Measurements from ENCODE around the gene HAP1. TPM values are rescaled to one million over a fixed set of nuclear protein-coding genes. Genes with fewer than 3 reads are reported as not detected.
"Not testable (repeated sequence)": the region's sequence is repeated elsewhere in the genome, so short reads cannot be mapped to it uniquely, and the experiment has no call there.

HAP1 gene
- total RNA-seq, 1 donor = under 0.01 TPM

DNA sequence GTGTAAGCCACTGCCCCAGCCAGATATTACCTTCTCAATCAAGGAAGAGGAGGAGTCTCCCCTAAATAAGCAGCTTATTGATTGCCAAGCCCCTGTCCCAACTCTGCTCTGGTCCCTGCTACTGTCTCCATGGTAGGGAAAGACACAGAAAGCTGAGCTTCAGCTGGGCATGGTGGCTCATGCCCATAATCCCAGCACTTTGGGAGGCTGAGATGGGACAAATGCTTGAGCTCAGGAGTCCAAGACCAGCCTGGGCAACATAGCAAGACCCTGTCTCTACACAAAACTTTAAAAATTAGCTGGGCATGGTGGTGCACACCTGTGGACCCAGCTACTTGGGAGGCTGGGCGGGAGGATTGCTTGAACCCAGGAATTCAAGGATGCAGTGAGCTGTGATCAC, 45.5 kb upstream of the HAP1 start:
- H3K36me3 ChIP-seq (ENCODE audit: insufficient read depth, low read length) = no peaks in the 10 kb centered on the region
- TF ChIP-seq, protein P1, sequence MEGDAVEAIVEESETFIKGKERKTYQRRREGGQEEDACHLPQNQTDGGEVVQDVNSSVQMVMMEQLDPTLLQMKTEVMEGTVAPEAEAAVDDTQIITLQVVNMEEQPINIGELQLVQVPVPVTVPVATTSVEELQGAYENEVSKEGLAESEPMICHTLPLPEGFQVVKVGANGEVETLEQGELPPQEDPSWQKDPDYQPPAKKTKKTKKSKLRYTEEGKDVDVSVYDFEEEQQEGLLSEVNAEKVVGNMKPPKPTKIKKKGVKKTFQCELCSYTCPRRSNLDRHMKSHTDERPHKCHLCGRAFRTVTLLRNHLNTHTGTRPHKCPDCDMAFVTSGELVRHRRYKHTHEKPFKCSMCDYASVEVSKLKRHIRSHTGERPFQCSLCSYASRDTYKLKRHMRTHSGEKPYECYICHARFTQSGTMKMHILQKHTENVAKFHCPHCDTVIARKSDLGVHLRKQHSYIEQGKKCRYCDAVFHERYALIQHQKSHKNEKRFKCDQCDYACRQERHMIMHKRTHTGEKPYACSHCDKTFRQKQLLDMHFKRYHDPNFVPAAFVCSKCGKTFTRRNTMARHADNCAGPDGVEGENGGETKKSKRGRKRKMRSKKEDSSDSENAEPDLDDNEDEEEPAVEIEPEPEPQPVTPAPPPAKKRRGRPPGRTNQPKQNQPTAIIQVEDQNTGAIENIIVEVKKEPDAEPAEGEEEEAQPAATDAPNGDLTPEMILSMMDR (IDR thresholded peaks at IDR 0.05; ENCODE audit: extremely low read depth, low read depth, low read length) = no peak
- no peak for DNase-seq (ENCODE audit: insufficient read length, low spot score, missing footprints)
- no peaks in the 10 kb centered on the region for H3K9me3 ChIP-seq (ENCODE audit: low read depth, low read length)
- H3K79me2 ChIP-seq (ENCODE audit: insufficient read depth, low read length) = no peaks in the 10 kb centered on the region
- no peak overlapping the region for H3K4me2 ChIP-seq (ENCODE audit: insufficient read depth, low read length)
- no peak overlapping the region for H2AFZ ChIP-seq (ENCODE audit: low read length)
- H3K27me3 ChIP-seq (ENCODE audit: insufficient read depth, low read length) = no peaks in the 10 kb centered on the region
- peaks cover 4% of the 10 kb centered on the region for H4K20me1 ChIP-seq (ENCODE audit: insufficient read depth, low read length)
- H3K4me3 ChIP-seq (ENCODE audit: insufficient read depth, low read length) = no peak overlapping the region
- H3K27ac ChIP-seq (ENCODE audit: low read depth, low read length) = no peak overlapping the region
- peaks cover 18% of the 10 kb centered on the region for H3K4me1 ChIP-seq (ENCODE audit: insufficient read depth, low read length)

DNA sequence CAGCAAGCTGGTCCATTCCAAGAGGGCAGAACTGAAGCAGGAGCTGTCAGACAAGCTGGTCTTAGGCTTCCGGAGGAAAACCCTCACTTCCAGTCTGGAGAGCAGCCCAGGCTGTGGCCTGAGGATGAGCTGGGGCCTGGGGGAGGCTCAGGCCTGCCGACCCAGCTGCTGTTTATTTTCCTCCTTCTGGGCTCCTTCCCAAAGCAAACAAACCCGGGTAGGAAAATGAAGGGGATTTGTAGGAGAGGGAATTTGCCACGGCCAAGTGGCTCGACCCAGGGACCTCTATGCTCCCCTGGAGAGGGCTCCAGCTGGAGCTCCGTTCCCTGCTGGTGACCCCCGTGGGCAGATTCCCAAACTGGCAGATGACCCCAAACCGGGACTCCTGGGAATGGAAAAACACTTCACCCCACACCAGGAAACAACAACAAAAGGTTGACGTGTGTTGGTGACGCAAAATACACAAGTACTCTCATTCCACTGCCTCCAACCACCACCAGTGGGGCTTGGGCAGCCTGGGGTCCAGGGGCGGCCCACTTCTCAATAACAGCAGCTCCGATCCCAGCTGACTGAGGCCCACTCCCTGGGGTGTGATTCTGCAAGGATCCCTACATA, 43.2 kb upstream of the HAP1 start:
- H3K9me3 ChIP-seq (ENCODE audit: low read depth, low read length) = no peaks in the 10 kb centered on the region
- H3K27ac ChIP-seq (ENCODE audit: low read depth, low read length) = peak overlapping the region; percentile 75
- TF ChIP-seq, protein P1 (IDR thresholded peaks at IDR 0.05; ENCODE audit: extremely low read depth, low read depth, low read length) = no peak
- H2AFZ ChIP-seq (ENCODE audit: low read length) = peak overlapping the region; percentile 86
- peaks cover 14% of the 10 kb centered on the region for H3K4me1 ChIP-seq (ENCODE audit: insufficient read depth, low read length)
- H3K36me3 ChIP-seq (ENCODE audit: insufficient read depth, low read length) = no peaks in the 10 kb centered on the region
- no peaks in the 10 kb centered on the region for H3K79me2 ChIP-seq (ENCODE audit: insufficient read depth, low read length)
- peak overlapping the region; percentile 53 for H3K4me2 ChIP-seq (ENCODE audit: insufficient read depth, low read length)
- DNase-seq (ENCODE audit: insufficient read length, low spot score, missing footprints) = peak; percentile 98
- H3K27me3 ChIP-seq (ENCODE audit: insufficient read depth, low read length) = no peaks in the 10 kb centered on the region
- peak overlapping the region; percentile 42 for H3K4me3 ChIP-seq (ENCODE audit: insufficient read depth, low read length)
- peaks cover 6% of the 10 kb centered on the region for H4K20me1 ChIP-seq (ENCODE audit: insufficient read depth, low read length)

DNA sequence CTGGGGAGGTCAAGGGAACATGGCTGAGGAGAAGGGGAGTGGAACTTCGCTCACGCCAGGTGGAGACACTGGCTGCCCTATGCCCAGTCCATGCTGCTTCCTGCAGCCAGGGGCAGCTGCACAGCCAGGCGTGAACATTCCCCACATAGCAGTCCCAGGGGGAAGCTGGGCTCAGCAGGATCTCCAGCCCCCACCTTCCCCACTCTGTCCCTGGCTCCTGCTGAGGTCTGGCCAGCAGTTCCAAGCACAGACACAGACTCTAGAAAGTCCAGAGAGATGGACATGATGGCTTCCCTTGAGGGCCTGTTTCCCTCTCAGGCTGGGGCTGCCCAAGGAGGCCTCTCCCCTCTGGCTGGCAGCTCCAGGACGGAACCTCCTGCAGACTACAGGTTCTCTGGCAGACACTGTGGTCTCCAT, 42.7 kb upstream of the HAP1 start:
- H3K36me3 ChIP-seq (ENCODE audit: insufficient read depth, low read length) = no peaks in the 10 kb centered on the region
- peak overlapping the region; percentile 86 for H2AFZ ChIP-seq (ENCODE audit: low read length)
- H4K20me1 ChIP-seq (ENCODE audit: insufficient read depth, low read length) = peaks cover 6% of the 10 kb centered on the region
- peak overlapping the region; percentile 53 for H3K4me2 ChIP-seq (ENCODE audit: insufficient read depth, low read length)
- TF ChIP-seq, protein P1 (IDR thresholded peaks at IDR 0.05; ENCODE audit: extremely low read depth, low read depth, low read length) = peak; percentile 6
- no peaks in the 10 kb centered on the region for H3K79me2 ChIP-seq (ENCODE audit: insufficient read depth, low read length)
- H3K27me3 ChIP-seq (ENCODE audit: insufficient read depth, low read length) = no peaks in the 10 kb centered on the region
- peak; percentile 77 for DNase-seq (ENCODE audit: insufficient read length, low spot score, missing footprints)
- peaks cover 14% of the 10 kb centered on the region for H3K4me1 ChIP-seq (ENCODE audit: insufficient read depth, low read length)
- H3K4me3 ChIP-seq (ENCODE audit: insufficient read depth, low read length) = no peak overlapping the region
- peak overlapping the region; percentile 51 for H3K27ac ChIP-seq (ENCODE audit: low read depth, low read length)
- H3K9me3 ChIP-seq (ENCODE audit: low read depth, low read length) = no peaks in the 10 kb centered on the region

DNA sequence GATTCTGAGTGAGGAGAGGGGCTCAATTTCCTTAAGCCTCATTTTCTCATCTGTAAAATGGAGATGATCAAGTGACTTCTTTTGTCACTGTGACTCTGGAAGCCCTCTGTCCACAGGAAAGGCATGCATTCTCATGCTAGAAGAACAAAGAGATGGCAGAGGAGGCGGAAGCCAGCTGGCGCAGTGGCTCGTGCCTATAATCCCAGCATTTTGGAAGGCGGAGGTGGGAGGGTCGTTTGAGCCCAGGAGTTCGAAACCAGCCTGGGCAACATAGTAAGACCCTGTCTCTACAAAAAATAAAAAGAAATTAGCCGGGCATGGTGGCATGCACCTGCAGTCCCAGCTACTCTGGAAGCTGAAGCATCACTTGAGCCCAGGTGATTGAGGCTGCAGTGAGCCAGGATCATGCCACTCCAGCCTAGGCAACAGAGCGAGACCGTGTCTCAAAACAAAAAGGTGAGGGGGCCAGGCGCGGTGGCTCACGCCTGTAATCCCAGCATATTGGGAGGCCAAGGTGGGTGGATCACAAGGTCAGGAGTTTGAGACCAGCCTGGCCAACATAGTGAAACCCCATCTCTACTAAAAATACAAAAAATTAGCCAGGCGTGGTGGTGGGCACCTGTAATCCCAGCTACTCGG, 41.9 kb upstream of the HAP1 start:
- not testable (repeated sequence) for H3K79me2 ChIP-seq (ENCODE audit: insufficient read depth, low read length); DNase-seq (ENCODE audit: insufficient read length, low spot score, missing footprints); H3K9me3 ChIP-seq (ENCODE audit: low read depth, low read length); H2AFZ ChIP-seq (ENCODE audit: low read length); H3K36me3 ChIP-seq (ENCODE audit: insufficient read depth, low read length); H3K27ac ChIP-seq (ENCODE audit: low read depth, low read length); H4K20me1 ChIP-seq (ENCODE audit: insufficient read depth, low read length); H3K27me3 ChIP-seq (ENCODE audit: insufficient read depth, low read length); H3K4me3 ChIP-seq (ENCODE audit: insufficient read depth, low read length); H3K4me2 ChIP-seq (ENCODE audit: insufficient read depth, low read length)
- peaks cover 14% of the 10 kb centered on the region for H3K4me1 ChIP-seq (ENCODE audit: insufficient read depth, low read length)
